Caco-2 (cell line): ENCODE data around the gene PLPPR1. TPM values are rescaled to one million over a fixed set of nuclear protein-coding genes. Genes with fewer than 3 reads are reported as not detected.

Experiments
- BruUV-seq: library from RNA; stranded (reverse); fragments of 400-500 nt; replicated peaks from 2 replicates; lab custom pipeline; 2021; lab: Mats Ljungman, UMichigan
- CTCF ChIA-PET: fragments of 300-600 bp; sonication (Branson Sonifier 250); formaldehyde crosslinking; loops from one replicate; lab custom pipeline; 2022; ENCODE audit warnings: antibody characterized with exemption; lab: Charles Lee
- POLR2A ChIA-PET: fragments of 300-600 bp; sonication (Branson Sonifier 250); formaldehyde crosslinking; loops from one replicate; lab custom pipeline; 2022; ENCODE audit warnings: antibody characterized with exemption; lab: Charles Lee
- DNase-seq, 2 experiments: peaks; one replicate each; pipeline versions ENCODE4 v3.0.0 to v3.0.0-alpha.2; 2020 to 2022
- H3K27me3 ChIP-seq: replicated peaks from 2 replicates; pipeline ENCODE4 v1.6.0; 2011; ENCODE audit warnings: low read length; ENCODE audit not compliant: control insufficient read depth, insufficient read depth
- H3K36me3 ChIP-seq: 2 replicates; pipeline ENCODE4 v1.5.1; 2011; ENCODE audit warnings: low read length; ENCODE audit not compliant: control insufficient read depth, insufficient read depth
- H3K4me1 ChIP-seq: fragments of 250-450 bp; sonication (Bioruptor Pico); 2 replicates; pipeline ENCODE4 v1.5.1; 2020; ENCODE audit warnings: mild to moderate bottlenecking
- H3K4me3 ChIP-seq: 2 replicates; pipeline ENCODE4 v1.5.1; 2011; ENCODE audit warnings: low read depth, mild to moderate bottlenecking, control low read depth, low read length
- H3K9me3 ChIP-seq: fragments of 250-450 bp; sonication (Bioruptor Pico); 2 replicates; pipeline ENCODE4 v1.5.1; 2020; ENCODE audit warnings: mild to moderate bottlenecking, moderate library complexity
- H3K27ac Mint-ChIP-seq: one replicate; pipeline ENCODE4 v1.8.0; 2022; ENCODE audit warnings: mixed read lengths; ENCODE audit not compliant: unreplicated experiment
- H3K27me3 Mint-ChIP-seq: one replicate; pipeline ENCODE4 v1.8.0; 2022; ENCODE audit warnings: mixed read lengths; ENCODE audit not compliant: insufficient read depth, unreplicated experiment
- H3K36me3 Mint-ChIP-seq: one replicate; pipeline ENCODE4 v1.8.0; 2022; ENCODE audit warnings: mild to moderate bottlenecking, mixed read lengths; ENCODE audit not compliant: insufficient read depth, unreplicated experiment
- H3K4me1 Mint-ChIP-seq: one replicate; pipeline ENCODE4 v1.8.0; 2022; ENCODE audit warnings: low read depth, mixed read lengths; ENCODE audit not compliant: unreplicated experiment
- H3K4me3 Mint-ChIP-seq: one replicate; pipeline ENCODE4 v1.8.0; 2022; ENCODE audit warnings: mild to moderate bottlenecking, moderate library complexity, mixed read lengths; ENCODE audit not compliant: unreplicated experiment
- H3K9me3 Mint-ChIP-seq: one replicate; pipeline ENCODE4 v1.8.0; 2022; ENCODE audit warnings: mixed read lengths; ENCODE audit not compliant: unreplicated experiment
- CTCF ChIP-seq, 2 experiments: fragments of 200-600 bp in 1 of 2; IDR thresholded peaks; 1 replicate in 1 of 2; 2 replicates in 1 of 2; pipeline versions ENCODE4 v1.5.1 to v1.8.0; 2011 to 2022; ENCODE audit warnings: antibody characterized with exemption in 1 of 2, control low read depth in 1 of 2, inconsistent platforms in 1 of 2, low read depth in 1 of 2, low read length in 1 of 2, mild to moderate bottlenecking in 1 of 2, moderate library complexity in 1 of 2; ENCODE audit not compliant: insufficient read depth in 1 of 2, severe bottlenecking in 1 of 2, unreplicated experiment in 1 of 2
- intact Hi-C: fragments of 100-400 bp; cut with micrococcal nuclease; formaldehyde crosslinking; loops from one replicate; pipeline ENCODE4 v1.10.0; 2022; ENCODE audit not compliant: unreplicated experiment
- total RNA-seq: library from RNA; stranded (reverse); gene quantifications from 2 replicates; pipeline ENCODE4 v1.2.3, GENCODE V29; 2022

The PLPPR1 gene
- total RNA-seq, 1 experiment from 2014 or later: not detected

- CTCF ChIA-PET: no interaction called here
- intact Hi-C loops: no loop called here
- BruUV-seq: no TSS peak
Observed at GRCh38 chr9:101093620-101094019, 65.1 kb downstream of the PLPPR1 start.

GRCh38 chr9:101094686-101095085 is 66.2 kb downstream of the PLPPR1 start:
- Histone ChIP-seq H3K9me3 (no peaks in the 10 kb centered on the region), H3K4me1 (no peaks in the 10 kb centered on the region), H3K36me3 (no peaks in the 10 kb centered on the region), H3K27me3 (no peaks in the 10 kb centered on the region), H3K4me3 (no peak overlapping the region)
- Mint-ChIP-seq H3K9me3 (no peaks in the 10 kb centered on the region), H3K36me3 (no peaks in the 10 kb centered on the region), H3K27ac (no peak overlapping the region), H3K4me1 (no peaks in the 10 kb centered on the region), H3K4me3 (no peak overlapping the region), H3K27me3 (peaks cover 14% of the 10 kb centered on the region)
- ChIA-PET CTCF (no interaction called here), POLR2A (no interaction called here)
- BruUV-seq: no TSS peak
- no peak for DNase-seq
- TF ChIP-seq CTCF (IDR thresholded peaks at IDR 0.05; ENCODE audit: insufficient read depth in 1 of 2, low read depth in 1 of 2, low read length in 1 of 2, severe bottlenecking in 1 of 2, unreplicated experiment in 1 of 2): no peak
- intact Hi-C loops: no loop called here

More at GRCh38 chr9:101093620-101094019, 65.1 kb downstream of the PLPPR1 start:
- no peaks in the 10 kb centered on the region for H3K4me1 ChIP-seq
- Mint-ChIP-seq H3K27me3 (peaks cover 14% of the 10 kb centered on the region), H3K9me3 (no peaks in the 10 kb centered on the region), H3K27ac (no peak overlapping the region), H3K4me1 (no peaks in the 10 kb centered on the region), H3K36me3 (no peaks in the 10 kb centered on the region), H3K4me3 (no peak overlapping the region)
- H3K36me3 ChIP-seq: no peaks in the 10 kb centered on the region
- no peaks in the 10 kb centered on the region for H3K9me3 ChIP-seq
- no peak for TF ChIP-seq CTCF (IDR thresholded peaks at IDR 0.05; ENCODE audit: insufficient read depth in 1 of 2, low read depth in 1 of 2, low read length in 1 of 2, severe bottlenecking in 1 of 2, unreplicated experiment in 1 of 2)
- no peak overlapping the region for H3K4me3 ChIP-seq
- POLR2A ChIA-PET: no interaction called here
- DNase-seq: no peak
- H3K27me3 ChIP-seq: no peaks in the 10 kb centered on the region

- Mint-ChIP-seq H3K36me3 (no peaks in the 10 kb centered on the region), H3K27me3 (peaks cover 3% of the 10 kb centered on the region), H3K9me3 (no peaks in the 10 kb centered on the region), H3K4me1 (no peaks in the 10 kb centered on the region), H3K27ac (no peak overlapping the region), H3K4me3 (no peak overlapping the region)
- no peak overlapping the region for H3K4me3 ChIP-seq
- CTCF ChIA-PET: no interaction called here
- H3K27me3 ChIP-seq: no peaks in the 10 kb centered on the region
- no peaks in the 10 kb centered on the region for H3K4me1 ChIP-seq
- no TSS peak for BruUV-seq
- no peaks in the 10 kb centered on the region for H3K36me3 ChIP-seq
- DNase-seq: no peak
- intact Hi-C loops: no loop called here
- TF ChIP-seq CTCF (IDR thresholded peaks at IDR 0.05; ENCODE audit: insufficient read depth in 1 of 2, low read depth in 1 of 2, low read length in 1 of 2, severe bottlenecking in 1 of 2, unreplicated experiment in 1 of 2): no peak
- POLR2A ChIA-PET: no interaction called here
- H3K9me3 ChIP-seq: no peaks in the 10 kb centered on the region
Observed at GRCh38 chr9:101097210-101097609, 68.7 kb downstream of the PLPPR1 start.
